ENCODE data around the gene LIPC. TPM values are rescaled to one million over a fixed set of nuclear protein-coding genes. Genes with fewer than 3 reads are reported as not detected.

LIPC gene
- polyA plus RNA-seq, 2 of the 4 experiments (the other 2 are of a cell fraction), result 0.13 to 0.30 TPM

DNA sequence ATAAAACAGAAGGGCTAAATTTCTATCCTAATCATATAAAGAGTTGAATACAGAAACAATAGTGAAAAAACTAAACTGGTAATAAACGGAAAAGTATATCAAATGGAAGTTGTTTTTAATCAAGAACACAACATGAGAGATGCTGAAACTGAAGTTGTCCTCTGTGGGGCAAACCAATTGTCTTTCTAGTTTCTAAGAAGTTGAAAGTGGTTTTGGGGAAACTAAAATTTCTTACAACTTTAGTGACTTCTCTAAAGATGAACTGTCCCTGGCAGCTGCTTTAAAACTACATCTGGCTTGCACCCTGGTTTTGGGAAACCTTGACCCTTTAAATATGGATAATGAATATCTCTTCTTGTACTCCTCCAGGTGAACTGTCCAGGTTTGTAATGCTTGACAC is 162.1 kb downstream of the LIPC start:
- TF ChIP-seq, protein P1, sequence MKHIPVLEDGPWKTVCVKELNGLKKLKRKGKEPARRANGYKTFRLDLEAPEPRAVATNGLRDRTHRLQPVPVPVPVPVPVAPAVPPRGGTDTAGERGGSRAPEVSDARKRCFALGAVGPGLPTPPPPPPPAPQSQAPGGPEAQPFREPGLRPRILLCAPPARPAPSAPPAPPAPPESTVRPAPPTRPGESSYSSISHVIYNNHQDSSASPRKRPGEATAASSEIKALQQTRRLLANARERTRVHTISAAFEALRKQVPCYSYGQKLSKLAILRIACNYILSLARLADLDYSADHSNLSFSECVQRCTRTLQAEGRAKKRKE (CRISPR knock-in tag; IDR thresholded peaks at IDR 0.05; ENCODE audit: low read depth), result no peak
- TF ChIP-seq RAD21 (conservative IDR thresholded peaks at IDR 0.05 in 1 of 2, IDR thresholded peaks at IDR 0.05 in 1 of 2) (no peak), PBX3 (IDR thresholded peaks at IDR 0.05) (no peak), NPAS2 (CRISPR knock-in tag; IDR thresholded peaks at IDR 0.05; ENCODE audit: borderline replicate concordance) (no peak)
- CTCF ChIA-PET, result no interaction called here
- ATAC-seq, result no peak
- Histone ChIP-seq H3K4me2 (no peak overlapping the region), H3K4me1 (peaks cover 19% of the 10 kb centered on the region; the same call in 2 of the 3 replicates), H3K9me3 (no peaks in the 10 kb centered on the region), H3K27ac (no peak overlapping the region), H3K4me3 (no peak overlapping the region)
- 89% methylated on average over 1 of the region's 1 CpG for WGBS (ENCODE audit: missing lambda C conversion rate)
- FAIRE-seq, result no peak
- no peak for DNase-seq (ENCODE audit: low read depth in 1 of 2, low spot score in 1 of 2)
- POLR2A ChIA-PET, result no interaction called here

- POLR2A ChIA-PET, result no interaction called here
- no peak for FAIRE-seq
Observed at GRCh38 chr15:58594898-58595297, 163.1 kb downstream of the LIPC start.

More at GRCh38 chr15:58594898-58595297, 163.1 kb downstream of the LIPC start:
- no peak overlapping the region for H3K4me3 ChIP-seq
- CTCF ChIA-PET, result no interaction called here
- peaks cover 17% of the 10 kb centered on the region; the same call in 2 of the 3 replicates for H3K4me1 ChIP-seq
- 95% methylated on average over 1 of the region's 1 CpG for WGBS (ENCODE audit: missing lambda C conversion rate)
- ATAC-seq (no peak), DNase-seq (ENCODE audit: low read depth in 1 of 2, low spot score in 1 of 2) (no peak)
- H3K27ac ChIP-seq, result no peak overlapping the region
- no peak overlapping the region for H3K4me2 ChIP-seq
- H3K9me3 ChIP-seq, result no peaks in the 10 kb centered on the region
- no peak for TF ChIP-seq MAZ (IDR thresholded peaks at IDR 0.05; ENCODE audit: borderline replicate concordance, low read depth, low read length)
- TF ChIP-seq MYC (IDR thresholded peaks at IDR 0.05; ENCODE audit: borderline replicate concordance, low read length), result no peak
- TF ChIP-seq ZC3H11A (IDR thresholded peaks at IDR 0.05), result no peak
- no peak for TF ChIP-seq SMC3 (IDR thresholded peaks at IDR 0.05)
- no peak for TF ChIP-seq BCL3 (IDR thresholded peaks at IDR 0.05)
- no peak for TF ChIP-seq CTCF (IDR thresholded peaks at IDR 0.05)
- no peak for TF ChIP-seq BHLHE40 (IDR thresholded peaks at IDR 0.05; ENCODE audit: low read depth, low read length)
- TF ChIP-seq, protein P2, sequence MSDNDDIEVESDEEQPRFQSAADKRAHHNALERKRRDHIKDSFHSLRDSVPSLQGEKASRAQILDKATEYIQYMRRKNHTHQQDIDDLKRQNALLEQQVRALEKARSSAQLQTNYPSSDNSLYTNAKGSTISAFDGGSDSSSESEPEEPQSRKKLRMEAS (IDR thresholded peaks at IDR 0.05), result no peak
- no peak for TF ChIP-seq FOXS1 (CRISPR knock-in tag; IDR thresholded peaks at IDR 0.05)
- TF ChIP-seq ZSCAN20 (CRISPR knock-in tag; IDR thresholded peaks at IDR 0.05), result no peak
- TF ChIP-seq KDM1A (IDR thresholded peaks at IDR 0.05; ENCODE audit: low read depth), result no peak
- no peak for TF ChIP-seq MAFK (IDR thresholded peaks at IDR 0.05; ENCODE audit: partially characterized antibody)
- no peak for TF ChIP-seq GATA3 (IDR thresholded peaks at IDR 0.05; ENCODE audit: borderline replicate concordance)
- no peak for TF ChIP-seq RCOR1 (IDR thresholded peaks at IDR 0.05; ENCODE audit: low read depth, low read length)
- no peak for TF ChIP-seq PBX3 (IDR thresholded peaks at IDR 0.05)
- TF ChIP-seq RAD21 (conservative IDR thresholded peaks at IDR 0.05 in 1 of 2, IDR thresholded peaks at IDR 0.05 in 1 of 2), result no peak
- no peak for TF ChIP-seq POLR2A (IDR thresholded peaks at IDR 0.05; ENCODE audit: low read length)
